GM18507 (cell line): ENCODE results near the gene RALGAPB.

ENCODE experiments used
- DNase-seq: peaks from one replicate; pipeline ENCODE4 v3.0.0; 2011; ENCODE audit warnings: low read depth; ENCODE audit not compliant: insufficient read length; ENCODE audit errors: extremely low spot score
- FAIRE-seq: peaks from 2 replicates; lab custom pipeline; 2011; peaks lifted over from hg19 to GRCh38; lab: Jason Lieb, UNC

The RALGAPB gene

DNA sequence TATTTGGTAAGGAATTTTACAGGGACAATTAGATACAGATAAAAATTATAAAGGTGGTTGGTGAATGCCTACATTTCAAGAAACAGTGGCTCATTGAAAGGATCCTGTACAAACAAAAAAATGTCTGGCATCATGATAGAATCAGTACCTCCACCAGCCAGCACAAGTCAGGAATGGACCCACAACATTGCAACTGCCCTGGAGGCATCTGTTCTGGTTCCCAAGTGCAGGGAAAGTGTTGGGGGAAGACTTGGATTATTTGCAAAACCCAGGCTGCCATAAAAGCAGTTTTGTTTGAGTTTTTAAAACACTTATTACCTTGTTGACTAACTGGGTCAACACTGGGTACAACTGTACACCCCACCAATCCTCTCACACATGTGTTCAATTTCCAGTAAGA, 153.3 kb downstream of the RALGAPB start:
- DNase-seq: no peak
- no peak for FAIRE-seq

DNA sequence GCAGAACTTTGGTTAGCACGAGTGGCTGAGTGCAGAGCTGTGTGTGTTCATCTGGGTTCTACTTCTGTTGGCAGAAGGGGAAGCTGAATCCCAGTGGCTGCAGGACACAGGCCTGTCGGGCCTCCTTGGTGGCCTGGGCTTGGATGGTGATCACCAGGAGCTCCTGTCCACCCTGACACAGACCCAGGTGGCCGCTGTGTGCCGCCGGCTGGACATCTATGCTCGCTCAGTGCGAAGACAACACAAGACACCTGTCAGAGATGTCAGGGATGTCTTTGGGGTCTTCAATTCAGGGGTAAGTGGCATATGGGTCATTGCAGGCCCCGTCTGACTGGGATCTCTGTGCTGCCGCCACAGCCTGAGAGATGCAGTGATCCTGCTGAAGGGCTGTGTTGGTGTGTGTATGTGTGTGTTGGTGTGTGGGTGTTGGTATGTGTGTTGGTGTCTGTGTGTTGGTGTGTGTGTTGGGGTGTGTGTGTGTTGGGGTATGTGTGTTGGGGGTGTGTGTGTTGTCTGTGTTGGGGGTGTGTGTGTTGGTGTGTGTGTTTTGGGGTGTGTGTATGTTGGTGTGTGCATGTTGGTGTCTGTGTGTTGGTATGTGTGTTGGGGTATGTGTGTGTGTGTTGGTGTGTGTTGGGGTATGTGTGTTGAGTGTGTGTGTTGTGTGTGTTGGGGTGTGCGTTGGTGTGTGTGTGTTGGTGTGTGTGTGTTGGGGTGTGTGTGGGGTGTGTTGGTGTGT, 154.4 kb downstream of the RALGAPB start:
- DNase-seq: no peak
- FAIRE-seq: no peak
